GM21526 (cell line): Measurements from ENCODE around the gene PCIF1.
"Not testable (repeated sequence)": the region's sequence is repeated elsewhere in the genome, so short reads cannot be mapped to it uniquely, and the experiment has no call there.

ENCODE experiments used
- ATAC-seq: cut with Tn5 transposase; IDR thresholded peaks from one replicate; pipeline ENCODE4 v1.9.1; 2021; ENCODE audit warnings: moderate library complexity; ENCODE audit not compliant: unreplicated experiment, low FRiP score

The PCIF1 gene

GRCh38 chr20:45988830-45989229 is 54.3 kb downstream of the PCIF1 start:
- ATAC-seq = not testable (repeated sequence)

GRCh38 chr20:45991616-45992015 is 57.1 kb downstream of the PCIF1 start:
- ATAC-seq = no peak

GRCh38 chr20:45993197-45993951 is 58.9 kb downstream of the PCIF1 start:
- ATAC-seq = no peak

GRCh38 chr20:45994761-45995493 is 60.4 kb downstream of the PCIF1 start:
- no peak for ATAC-seq

GRCh38 chr20:45995495-45996097 is 61.1 kb downstream of the PCIF1 start:
- ATAC-seq = not testable (repeated sequence)

GRCh38 chr20:45997187-45997586 is 62.7 kb downstream of the PCIF1 start:
- ATAC-seq = no peak
